ENCODE results near the gene COX6A1.
"Not testable (repeated sequence)": the region's sequence is repeated elsewhere in the genome, so short reads cannot be mapped to it uniquely, and the experiment has no call there.

DNA sequence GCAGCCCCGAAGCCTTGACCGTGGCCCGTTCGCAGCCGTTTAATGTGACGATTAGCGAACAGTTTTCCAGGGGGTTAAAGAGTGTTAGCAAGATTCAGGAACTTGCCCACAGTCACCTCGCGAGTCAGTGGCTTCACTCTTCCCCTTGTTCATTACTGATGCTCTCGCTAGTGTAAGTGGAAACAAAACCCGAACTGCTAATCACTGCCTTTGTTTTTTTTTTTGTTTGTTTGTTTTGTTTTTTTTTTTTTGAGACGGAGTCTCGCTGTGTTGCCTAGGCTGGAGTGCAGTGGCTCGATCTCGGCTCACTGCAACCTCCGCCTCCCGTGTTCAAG, 8.9 kb downstream of the COX6A1 start:
- TF ChIP-seq EZH2 (conservative IDR thresholded peaks at IDR 0.05; ENCODE audit: low read depth, low read length); CBX5 (CRISPR knock-in tag; IDR thresholded peaks at IDR 0.05; ENCODE audit: borderline replicate concordance); ZFP36 (IDR thresholded peaks at IDR 0.05; ENCODE audit: borderline replicate concordance, low read depth, low read length, partially characterized antibody); POLR2AphosphoS2 (IDR thresholded peaks at IDR 0.05; ENCODE audit: low read depth, low read length); ZNF253 (CRISPR knock-in tag; IDR thresholded peaks at IDR 0.05; ENCODE audit: borderline replicate concordance); TEAD2 (CRISPR knock-in tag; IDR thresholded peaks at IDR 0.05); ZNF138 (CRISPR knock-in tag; IDR thresholded peaks at IDR 0.05; ENCODE audit: low read depth); ZNF776 (CRISPR knock-in tag; IDR thresholded peaks at IDR 0.05): not testable (repeated sequence)
- TF ChIP-seq, protein P1, sequence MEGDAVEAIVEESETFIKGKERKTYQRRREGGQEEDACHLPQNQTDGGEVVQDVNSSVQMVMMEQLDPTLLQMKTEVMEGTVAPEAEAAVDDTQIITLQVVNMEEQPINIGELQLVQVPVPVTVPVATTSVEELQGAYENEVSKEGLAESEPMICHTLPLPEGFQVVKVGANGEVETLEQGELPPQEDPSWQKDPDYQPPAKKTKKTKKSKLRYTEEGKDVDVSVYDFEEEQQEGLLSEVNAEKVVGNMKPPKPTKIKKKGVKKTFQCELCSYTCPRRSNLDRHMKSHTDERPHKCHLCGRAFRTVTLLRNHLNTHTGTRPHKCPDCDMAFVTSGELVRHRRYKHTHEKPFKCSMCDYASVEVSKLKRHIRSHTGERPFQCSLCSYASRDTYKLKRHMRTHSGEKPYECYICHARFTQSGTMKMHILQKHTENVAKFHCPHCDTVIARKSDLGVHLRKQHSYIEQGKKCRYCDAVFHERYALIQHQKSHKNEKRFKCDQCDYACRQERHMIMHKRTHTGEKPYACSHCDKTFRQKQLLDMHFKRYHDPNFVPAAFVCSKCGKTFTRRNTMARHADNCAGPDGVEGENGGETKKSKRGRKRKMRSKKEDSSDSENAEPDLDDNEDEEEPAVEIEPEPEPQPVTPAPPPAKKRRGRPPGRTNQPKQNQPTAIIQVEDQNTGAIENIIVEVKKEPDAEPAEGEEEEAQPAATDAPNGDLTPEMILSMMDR (CRISPR knock-in tag; IDR thresholded peaks at IDR 0.05) = not testable (repeated sequence)
- TF ChIP-seq, protein P2, sequence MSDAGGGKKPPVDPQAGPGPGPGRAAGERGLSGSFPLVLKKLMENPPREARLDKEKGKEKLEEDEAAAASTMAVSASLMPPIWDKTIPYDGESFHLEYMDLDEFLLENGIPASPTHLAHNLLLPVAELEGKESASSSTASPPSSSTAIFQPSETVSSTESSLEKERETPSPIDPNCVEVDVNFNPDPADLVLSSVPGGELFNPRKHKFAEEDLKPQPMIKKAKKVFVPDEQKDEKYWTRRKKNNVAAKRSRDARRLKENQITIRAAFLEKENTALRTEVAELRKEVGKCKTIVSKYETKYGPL (CRISPR knock-in tag; IDR thresholded peaks at IDR 0.05) = not testable (repeated sequence)
- TF ChIP-seq, protein P3, sequence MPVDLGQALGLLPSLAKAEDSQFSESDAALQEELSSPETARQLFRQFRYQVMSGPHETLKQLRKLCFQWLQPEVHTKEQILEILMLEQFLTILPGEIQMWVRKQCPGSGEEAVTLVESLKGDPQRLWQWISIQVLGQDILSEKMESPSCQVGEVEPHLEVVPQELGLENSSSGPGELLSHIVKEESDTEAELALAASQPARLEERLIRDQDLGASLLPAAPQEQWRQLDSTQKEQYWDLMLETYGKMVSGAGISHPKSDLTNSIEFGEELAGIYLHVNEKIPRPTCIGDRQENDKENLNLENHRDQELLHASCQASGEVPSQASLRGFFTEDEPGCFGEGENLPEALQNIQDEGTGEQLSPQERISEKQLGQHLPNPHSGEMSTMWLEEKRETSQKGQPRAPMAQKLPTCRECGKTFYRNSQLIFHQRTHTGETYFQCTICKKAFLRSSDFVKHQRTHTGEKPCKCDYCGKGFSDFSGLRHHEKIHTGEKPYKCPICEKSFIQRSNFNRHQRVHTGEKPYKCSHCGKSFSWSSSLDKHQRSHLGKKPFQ (CRISPR knock-in tag; IDR thresholded peaks at IDR 0.05; ENCODE audit: insufficient replicate concordance) = not testable (repeated sequence)
- TF ChIP-seq, protein P4, sequence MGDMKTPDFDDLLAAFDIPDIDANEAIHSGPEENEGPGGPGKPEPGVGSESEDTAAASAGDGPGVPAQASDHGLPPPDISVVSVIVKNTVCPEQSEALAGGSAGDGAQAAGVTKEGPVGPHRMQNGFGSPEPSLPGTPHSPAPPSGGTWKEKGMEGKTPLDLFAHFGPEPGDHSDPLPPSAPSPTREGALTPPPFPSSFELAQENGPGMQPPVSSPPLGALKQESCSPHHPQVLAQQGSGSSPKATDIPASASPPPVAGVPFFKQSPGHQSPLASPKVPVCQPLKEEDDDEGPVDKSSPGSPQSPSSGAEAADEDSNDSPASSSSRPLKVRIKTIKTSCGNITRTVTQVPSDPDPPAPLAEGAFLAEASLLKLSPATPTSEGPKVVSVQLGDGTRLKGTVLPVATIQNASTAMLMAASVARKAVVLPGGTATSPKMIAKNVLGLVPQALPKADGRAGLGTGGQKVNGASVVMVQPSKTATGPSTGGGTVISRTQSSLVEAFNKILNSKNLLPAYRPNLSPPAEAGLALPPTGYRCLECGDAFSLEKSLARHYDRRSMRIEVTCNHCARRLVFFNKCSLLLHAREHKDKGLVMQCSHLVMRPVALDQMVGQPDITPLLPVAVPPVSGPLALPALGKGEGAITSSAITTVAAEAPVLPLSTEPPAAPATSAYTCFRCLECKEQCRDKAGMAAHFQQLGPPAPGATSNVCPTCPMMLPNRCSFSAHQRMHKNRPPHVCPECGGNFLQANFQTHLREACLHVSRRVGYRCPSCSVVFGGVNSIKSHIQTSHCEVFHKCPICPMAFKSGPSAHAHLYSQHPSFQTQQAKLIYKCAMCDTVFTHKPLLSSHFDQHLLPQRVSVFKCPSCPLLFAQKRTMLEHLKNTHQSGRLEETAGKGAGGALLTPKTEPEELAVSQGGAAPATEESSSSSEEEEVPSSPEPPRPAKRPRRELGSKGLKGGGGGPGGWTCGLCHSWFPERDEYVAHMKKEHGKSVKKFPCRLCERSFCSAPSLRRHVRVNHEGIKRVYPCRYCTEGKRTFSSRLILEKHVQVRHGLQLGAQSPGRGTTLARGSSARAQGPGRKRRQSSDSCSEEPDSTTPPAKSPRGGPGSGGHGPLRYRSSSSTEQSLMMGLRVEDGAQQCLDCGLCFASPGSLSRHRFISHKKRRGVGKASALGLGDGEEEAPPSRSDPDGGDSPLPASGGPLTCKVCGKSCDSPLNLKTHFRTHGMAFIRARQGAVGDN (CRISPR knock-in tag; IDR thresholded peaks at IDR 0.05) = not testable (repeated sequence)

Measured in HepG2 (cell line).